Left cardiac atrium (tissue), 2 donors: ENCODE data around the gene C11orf65. TPM values are rescaled to one million over a fixed set of nuclear protein-coding genes. Genes with fewer than 3 reads are reported as not detected.

Experiments used
- total RNA-seq, 2 donors: library from RNA; stranded (reverse); fragmentation: NEBNext Ultra II Directional; extraction: Animal tissue kit (Norgen Biotek cat#: 25700); gene quantifications; one replicate each; pipeline ENCODE4 v1.2.1, GENCODE V29; 2021
- donor health status: DM: no; HTN: yes; CAD: no; lungs with severe emphysema.
- donor health status: DM: yes; HTN: yes; CAD: no.

C11orf65 gene
- total RNA-seq, 2 donors from 2014 or later, result 0.18 to 0.94 TPM

Other genes with a start within 250 kb of the C11orf65 start
- gene NPAT, start 244.9 kb downstream of the C11orf65 start, total RNA-seq, result 1 to 10 TPM; 8.6 to 8.9 TPM
- gene ATM, start 244.5 kb downstream of the C11orf65 start, total RNA-seq, result 10 to 100 TPM; 40.8 to 43.0 TPM
- 10 to 100 TPM; 22.5 to 23.3 TPM for gene POGLUT3, start 30.9 kb upstream of the C11orf65 start, total RNA-seq
- gene EXPH5, start 126.2 kb upstream of the C11orf65 start, total RNA-seq, result 1 to 10 TPM; 2.5 to 3.5 TPM
- gene DDX10, start 197.5 kb upstream of the C11orf65 start, total RNA-seq, result 10 to 100 TPM; 13.5 to 19.8 TPM